Measurements from ENCODE around the gene PATJ.

GRCh38 chr1:61962631-61963030, 220.4 kb downstream of the PATJ start:
- TF ChIP-seq CTCF (optimal IDR thresholded peaks at IDR 0.05 in 1 of 3, IDR thresholded peaks at IDR 0.05 in 1 of 3, conservative IDR thresholded peaks at IDR 0.05 in 1 of 3; ENCODE audit: extremely low read depth in 1 of 3, insufficient read depth in 2 of 3, low read length in 3 of 3) (no peak), EZH2 (IDR thresholded peaks at IDR 0.05; ENCODE audit: low read length) (no peak)

All from keratinocyte (primary cell).